ENCODE results near the gene SNTG2.

GRCh38 chr2:1140389-1141003 is 189.8 kb downstream of the SNTG2 start:
- peak; percentile 37 to 70 (median 66) for TF ChIP-seq CTCF (IDR thresholded peaks at IDR 0.05)
- no peak for TF ChIP-seq POLR2A (IDR thresholded peaks at IDR 0.05)

Measured in tibial nerve (tissue), 3 donors.